ENCODE measurements around the gene GRIP2.

The GRIP2 gene

GRCh38 chr3:14505803-14506500, 34.2 kb downstream of the GRIP2 start:
- no peak for DNase-seq (ENCODE audit: low spot score)

GRCh38 chr3:14505001-14505802, 34.9 kb downstream of the GRIP2 start:
- DNase-seq (ENCODE audit: low spot score) = no peak

- no peak for DNase-seq (ENCODE audit: low spot score)
These were observed 36.5 kb downstream of the GRIP2 start for GRCh38 chr3:14503706-14504065.

- no peak for DNase-seq (ENCODE audit: low spot score)
These were observed 37.0 kb downstream of the GRIP2 start for GRCh38 chr3:14503033-14503705.

GRCh38 chr3:14502472-14502871, 37.7 kb downstream of the GRIP2 start:
- no peak for DNase-seq (ENCODE audit: low spot score)

- DNase-seq (ENCODE audit: low spot score) = no peak
These were observed 42.8 kb downstream of the GRIP2 start for GRCh38 chr3:14497321-14497720.

GRCh38 chr3:14496351-14496750, 43.8 kb downstream of the GRIP2 start:
- DNase-seq (ENCODE audit: low spot score) = no peak

- DNase-seq (ENCODE audit: low spot score) = no peak
These were observed 45.2 kb downstream of the GRIP2 start for GRCh38 chr3:14494973-14495300.

GRCh38 chr3:14494279-14494972, 45.7 kb downstream of the GRIP2 start:
- no peak for DNase-seq (ENCODE audit: low spot score)

- DNase-seq (ENCODE audit: low spot score) = no peak
These were observed 46.9 kb downstream of the GRIP2 start for GRCh38 chr3:14492948-14493881.

GRCh38 chr3:14491396-14492190, 48.5 kb downstream of the GRIP2 start:
- no peak for DNase-seq (ENCODE audit: low spot score)

GRCh38 chr3:14490831-14491230, 49.3 kb downstream of the GRIP2 start:
- DNase-seq (ENCODE audit: low spot score) = no peak

GRCh38 chr3:14490255-14490654, 49.9 kb downstream of the GRIP2 start:
- DNase-seq (ENCODE audit: low spot score) = no peak

GRCh38 chr3:14489641-14490040, 50.5 kb downstream of the GRIP2 start:
- DNase-seq (ENCODE audit: low spot score) = no peak

- DNase-seq (ENCODE audit: low spot score) = no peak
These were observed 51.7 kb downstream of the GRIP2 start for GRCh38 chr3:14488286-14489041.

- DNase-seq (ENCODE audit: low spot score) = no peak
These were observed 52.3 kb downstream of the GRIP2 start for GRCh38 chr3:14487821-14488220.

GRCh38 chr3:14487086-14487485, 53.1 kb downstream of the GRIP2 start:
- DNase-seq (ENCODE audit: low spot score) = no peak

- no peak for DNase-seq (ENCODE audit: low spot score)
These were observed 53.7 kb downstream of the GRIP2 start for GRCh38 chr3:14486460-14486859.

GRCh38 chr3:14485981-14486380, 54.2 kb downstream of the GRIP2 start:
- no peak for DNase-seq (ENCODE audit: low spot score)

- no peak for DNase-seq (ENCODE audit: low spot score)
These were observed 55.4 kb downstream of the GRIP2 start for GRCh38 chr3:14484741-14485140.
